ENCODE measurements around the gene RFNG.

GRCh38 chr17:82070611-82071010, 19.0 kb upstream of the RFNG start:
- TF ChIP-seq CTCF (conservative IDR thresholded peaks at IDR 0.05; ENCODE audit: low read depth, low read length), result no peak
- no peak for TF ChIP-seq EZH2phosphoT487 (IDR thresholded peaks at IDR 0.05; ENCODE audit: borderline replicate concordance, low read length)
- TF ChIP-seq EZH2 (IDR thresholded peaks at IDR 0.05; ENCODE audit: low read length, unreplicated experiment), result no peak
